H1 (cell line): ENCODE measurements around the gene RNF4. TPM values are rescaled to one million over a fixed set of nuclear protein-coding genes. Genes with fewer than 3 reads are reported as not detected.

ENCODE experiments used
- CTCF ChIA-PET: fragments of 300-600 bp; sonication (Branson Sonifier 250); formaldehyde crosslinking; loops from one replicate; lab custom pipeline; 2021; ENCODE audit not compliant: partially characterized antibody; lab: Charles Lee
- POLR2A ChIA-PET: fragments of 300-600 bp; sonication (Branson Sonifier 250); formaldehyde crosslinking; loops from one replicate; lab custom pipeline; 2021; ENCODE audit warnings: inconsistent platforms; ENCODE audit not compliant: partially characterized antibody; lab: Charles Lee
- DNase-seq, 2 experiments: peaks; one replicate each; pipeline versions ENCODE4 v3.0.0 to v3.0.0-alpha.2; 2010 to 2022; ENCODE audit warnings: low spot score in 2 of 2, low read depth in 1 of 2, mixed read lengths in 1 of 2
- FAIRE-seq: peaks from 2 replicates; lab custom pipeline; 2011; peaks lifted over from hg19 to GRCh38; lab: Jason Lieb, UNC
- H2AFZ ChIP-seq: 2 replicates; pipeline ENCODE4 v1.8.1; 2012; ENCODE audit warnings: low read length, inconsistent platforms
- H2AK5ac ChIP-seq: 2 replicates; pipeline ENCODE4 v1.6.1; 2013; ENCODE audit warnings: low read depth, low read length
- H2BK120ac ChIP-seq: replicated peaks from 2 replicates; pipeline ENCODE3; 2013; ENCODE audit warnings: low read depth, low read length, inconsistent platforms
- H2BK12ac ChIP-seq: 2 replicates; pipeline ENCODE4 v1.6.1; 2013; ENCODE audit warnings: low read depth, low read length
- H2BK15ac ChIP-seq: 2 replicates; pipeline ENCODE4 v1.6.1; 2013; ENCODE audit warnings: low read length
- H2BK20ac ChIP-seq: 2 replicates; pipeline ENCODE4 v1.6.1; 2013; ENCODE audit warnings: low read length
- H2BK5ac ChIP-seq: 2 replicates; pipeline ENCODE4 v1.6.1; 2013; ENCODE audit warnings: low read depth, low read length
- H3K14ac ChIP-seq: 2 replicates; pipeline ENCODE4 v1.6.1; 2013; ENCODE audit warnings: inconsistent platforms; ENCODE audit not compliant: insufficient read length
- H3K18ac ChIP-seq: 2 replicates; pipeline ENCODE4 v1.6.1; 2013; ENCODE audit warnings: low read length; ENCODE audit errors: extremely low read depth
- H3K23ac ChIP-seq: 2 replicates; pipeline ENCODE4 v1.6.1; 2013; ENCODE audit warnings: inconsistent platforms; ENCODE audit not compliant: insufficient read length
- H3K23me2 ChIP-seq: 2 replicates; pipeline ENCODE4 v1.6.1; 2013; ENCODE audit warnings: low read depth, low read length
- H3K27ac ChIP-seq: 2 replicates; pipeline ENCODE4 v1.6.1; 2011; ENCODE audit warnings: low read depth, low read length, inconsistent platforms
- H3K27me3 ChIP-seq, 4 experiments: replicated peaks in 1 of 4; 1 replicate in 1 of 4; 2 replicates in 3 of 4; pipeline versions ENCODE4 v1.6.1 to v1.8.1; 2011 to 2013; ENCODE audit warnings: low read length in 3 of 4, mild to moderate bottlenecking in 3 of 4, inconsistent platforms in 2 of 4, mixed read lengths in 2 of 4, moderate library complexity in 1 of 4; ENCODE audit not compliant: control insufficient read depth in 3 of 4, insufficient read depth in 3 of 4; ENCODE audit errors: extremely low read depth in 1 of 4
- H3K36me3 ChIP-seq, 4 experiments: 2 replicates each; pipeline versions ENCODE4 v1.6.1 to v1.8.1; 2011 to 2013; ENCODE audit warnings: mild to moderate bottlenecking in 4 of 4, low read length in 3 of 4, moderate library complexity in 2 of 4, control low read depth in 1 of 4, inconsistent platforms in 1 of 4; ENCODE audit not compliant: insufficient read depth in 4 of 4, control insufficient read depth in 2 of 4
- H3K4ac ChIP-seq: replicated peaks from 2 replicates; pipeline ENCODE3; 2013; ENCODE audit warnings: low read length, low read depth, mixed read lengths, inconsistent platforms; ENCODE audit not compliant: insufficient read length
- H3K4me1 ChIP-seq, 4 experiments: replicated peaks in 1 of 4; 1 replicate in 1 of 4; 2 replicates in 3 of 4; pipeline versions ENCODE4 v1.6.1 to v1.8.1; 2011 to 2013; ENCODE audit warnings: low read length in 3 of 4, inconsistent platforms in 2 of 4, mixed read lengths in 1 of 4; ENCODE audit not compliant: insufficient read depth in 4 of 4, control insufficient read depth in 3 of 4
- H3K4me2 ChIP-seq, 2 experiments: 2 replicates each; pipeline versions ENCODE4 v1.6.1 to v1.8.1; 2011 to 2013; ENCODE audit warnings: low read depth in 2 of 2, low read length in 2 of 2, control low read depth in 1 of 2, inconsistent platforms in 1 of 2, mild to moderate bottlenecking in 1 of 2; ENCODE audit not compliant: insufficient read depth in 1 of 2
- H3K4me3 ChIP-seq, 4 experiments: fragments of 200-600, 300-600 bp in 1 of 4; sonication (generic), shearing (Covaris generic), sonication (Bioruptor Twin) in 1 of 4; 2 replicates each; pipeline versions ENCODE4 v1.5.1 to v1.8.1; 2011 to 2016; ENCODE audit warnings: low read length in 4 of 4, low read depth in 3 of 4, control low read depth in 2 of 4, inconsistent platforms in 2 of 4, mild to moderate bottlenecking in 2 of 4, mixed read lengths in 1 of 4, moderate library complexity in 1 of 4; ENCODE audit not compliant: insufficient read depth in 2 of 4; ENCODE audit errors: extremely low read depth in 1 of 4
- H3K56ac ChIP-seq: replicated peaks from 2 replicates; pipeline ENCODE3; 2013; ENCODE audit warnings: low read depth, mild to moderate bottlenecking, mixed read lengths, low read length, inconsistent platforms; ENCODE audit not compliant: insufficient read length
- H3K79me1 ChIP-seq: 2 replicates; pipeline ENCODE4 v1.6.1; 2013; ENCODE audit warnings: low read depth, low read length, control low read depth
- H3K79me2 ChIP-seq, 2 experiments: 2 replicates each; pipeline versions ENCODE4 v1.6.1 to v1.8.1; 2012 to 2013; ENCODE audit warnings: low read length in 2 of 2, mild to moderate bottlenecking in 2 of 2, inconsistent platforms in 1 of 2; ENCODE audit not compliant: insufficient read depth in 2 of 2, control insufficient read depth in 1 of 2
- H3K9ac ChIP-seq, 4 experiments: replicated peaks in 1 of 4; 1 replicate in 1 of 4; 2 replicates in 3 of 4; pipeline versions ENCODE4 v1.6.1 to v1.8.1; 2011 to 2013; ENCODE audit warnings: low read depth in 3 of 4, low read length in 3 of 4, control low read depth in 2 of 4, mild to moderate bottlenecking in 2 of 4, moderate library complexity in 2 of 4, inconsistent platforms in 1 of 4; ENCODE audit errors: extremely low read depth in 1 of 4
- H3K9me3 ChIP-seq, 2 experiments: 2 replicates each; pipeline versions ENCODE4 v1.6.1 to v1.8.1; 2012 to 2013; ENCODE audit warnings: mild to moderate bottlenecking in 2 of 2, moderate library complexity in 2 of 2, control low read depth in 1 of 2, inconsistent platforms in 1 of 2, low read depth in 1 of 2, low read length in 1 of 2, mixed read lengths in 1 of 2; ENCODE audit not compliant: insufficient read depth in 2 of 2
- H4K20me1 ChIP-seq, 2 experiments: replicated peaks in 1 of 2; 2 replicates each; pipeline versions ENCODE3 to v1.8.1; 2011 to 2013; ENCODE audit warnings: inconsistent platforms in 2 of 2, low read length in 2 of 2, mild to moderate bottlenecking in 1 of 2; ENCODE audit not compliant: insufficient read depth in 2 of 2, control insufficient read depth in 1 of 2
- H4K5ac ChIP-seq: 2 replicates; pipeline ENCODE4 v1.6.1; 2013; ENCODE audit warnings: low read length, low read depth, mixed read lengths, inconsistent platforms; ENCODE audit not compliant: insufficient read length
- H4K8ac ChIP-seq: 2 replicates; pipeline ENCODE4 v1.8.0; 2013; ENCODE audit warnings: mild to moderate bottlenecking, moderate library complexity, low read length, inconsistent platforms; ENCODE audit not compliant: insufficient read depth; ENCODE audit errors: extremely low read depth
- H4K91ac ChIP-seq: replicated peaks from 2 replicates; pipeline ENCODE3; 2013; ENCODE audit warnings: low read length, mixed read lengths, inconsistent platforms; ENCODE audit not compliant: insufficient read length
- E2F6 ChIP-seq: IDR thresholded peaks from 2 replicates; pipeline ENCODE4 v1.6.1; 2012; ENCODE audit warnings: inconsistent platforms
- GABPA ChIP-seq: IDR thresholded peaks from 2 replicates; pipeline ENCODE4 v1.6.1; 2011; ENCODE audit warnings: mild to moderate bottlenecking, low read length, moderate library complexity, borderline replicate concordance; ENCODE audit not compliant: insufficient read depth
- JUND ChIP-seq: IDR thresholded peaks from 2 replicates; pipeline ENCODE4 v1.6.1; 2011; ENCODE audit warnings: mild to moderate bottlenecking, improper control_type of control experiment, low read length
- KDM1A ChIP-seq: fragments of 200-600, 300-600 bp; sonication (generic); IDR thresholded peaks from 2 replicates; pipeline ENCODE4 v1.7.1; 2016; ENCODE audit warnings: mild to moderate bottlenecking, low read length, borderline replicate concordance
- KDM4A ChIP-seq: IDR thresholded peaks from one replicate; pipeline ENCODE4 v1.7.1; 2012; ENCODE audit warnings: low read depth, mild to moderate bottlenecking, moderate library complexity, low read length, inconsistent platforms; ENCODE audit not compliant: severe bottlenecking
- MAX ChIP-seq: IDR thresholded peaks from 2 replicates; pipeline ENCODE4 v1.6.1; 2012; ENCODE audit warnings: inconsistent platforms
- PHF8 ChIP-seq: fragments of 200-600 bp; sonication (generic); conservative IDR thresholded peaks from 2 replicates; pipeline ENCODE4 v1.7.1; 2012; ENCODE audit warnings: low read depth, mild to moderate bottlenecking, inconsistent platforms, low read length, moderate library complexity
- POU5F1 ChIP-seq: IDR thresholded peaks from 2 replicates; pipeline ENCODE4 v1.6.1; 2011; ENCODE audit warnings: low read depth, mild to moderate bottlenecking, low read length, moderate library complexity
- SRF ChIP-seq: IDR thresholded peaks from 2 replicates; pipeline ENCODE4 v1.6.1; 2011; ENCODE audit warnings: mild to moderate bottlenecking, low read depth, low read length, moderate library complexity
- TAF1 ChIP-seq: IDR thresholded peaks from 2 replicates; pipeline ENCODE4 v1.6.1; 2011; ENCODE audit warnings: mild to moderate bottlenecking, low read depth, low read length
- WGBS, 2 experiments: shearing (Covaris generic) in 1 of 2; methylation state at CpG; one replicate each; pipeline versions ENCODE4 v1.1.6 to v1.1.7; 2013 to 2015; ENCODE audit warnings: low lambda C conversion rate in 2 of 2, mixed read lengths in 2 of 2, inconsistent platforms in 1 of 2, low coverage in 1 of 2, missing lambda C conversion rate in 1 of 2; ENCODE audit not compliant: insufficient replicate concordance in 2 of 2, insufficient coverage in 1 of 2, insufficient read length in 1 of 2; ENCODE audit errors: extremely low coverage in 1 of 2, missing lambda C conversion rate in 1 of 2; 5-methylcytosine and 5-hydroxymethylcytosine counted together
- polyA plus RNA-seq, 7 experiments: library from polyadenylated mRNA; depleted of rRNA in 3 of 7; stranded (reverse) in 5 of 7; unstranded in 2 of 7; fragments of >200 nt in 5 of 7; fragments of 200-250 nt in 2 of 7; gene quantifications; 1 replicate in 5 of 7; 2 replicates in 1 of 7; 4 replicates in 1 of 7; pipeline versions ENCODE4 v1.2.1 to v1.2.3, GENCODE V29; 2011 to 2013; ENCODE audit warnings: missing spikeins in 2 of 7, mixed read lengths in 2 of 7
- total RNA-seq: library from RNA; stranded (reverse); fragmentation: NEBNext Ultra II Directional; extraction: Animal tissue kit (Norgen Biotek cat#: 25700); gene quantifications from 2 replicates; pipeline ENCODE4 v1.2.1, GENCODE V29; 2021

The RNF4 gene
- total and polyA plus RNA-seq, 2 of the 8 experiments (the other 6 are each of a cell fraction or from before 2014, with no cell fraction given), result 68.2 to 78.9 TPM

- Histone ChIP-seq H2BK120ac (no peak overlapping the region), H3K9ac (peak overlapping the region in 3 of 4 experiments; percentile 45 to 66 (median 51); a peak in 5 of 7 replicates), H3K27me3 (peaks cover 0 to 20% (median 13%) of the 10 kb centered on the region in 4 experiments; a peak in 5 of 7 replicates), H3K14ac (no peak overlapping the region), H2BK12ac (no peak overlapping the region), H3K4me1 (peaks cover 0 to 9% (median 7%) of the 10 kb centered on the region in 4 experiments; a peak in 6 of 7 replicates), H4K5ac (no peak overlapping the region), H3K56ac (no peak overlapping the region), H3K4me3 (peak overlapping the region; percentile 34 to 64 (median 37)), H2AFZ (no peak overlapping the region), H3K9me3 (no peaks in the 10 kb centered on the region), H3K79me1 (no peaks in the 10 kb centered on the region; the same call in 1 of the 2 replicates), H2AK5ac (no peak overlapping the region), H3K4ac (no peak overlapping the region), H3K23ac (no peak overlapping the region), H2BK15ac (no peak overlapping the region), H2BK20ac (no peak overlapping the region), H3K79me2 (peaks cover 0 to 4% of the 10 kb centered on the region in 2 experiments; a peak in 1 of 4 replicates), H3K36me3 (no peaks in the 10 kb centered on the region), H2BK5ac (no peak overlapping the region), H4K91ac (no peak overlapping the region), H3K23me2 (peaks cover 3% of the 10 kb centered on the region; the same call in 1 of the 2 replicates), H3K4me2 (peak overlapping the region; percentile 61 to 81), H3K27ac (no peak overlapping the region), H4K8ac (peak overlapping the region; percentile 81), H3K18ac (peak overlapping the region; percentile 90), H4K20me1 (peaks cover 0 to 4% of the 10 kb centered on the region in 2 experiments)
- POLR2A ChIA-PET, result interaction anchor here (0.9 kb wide), 1 partner anchor 81 kb away, joined by 3 read pairs; no protein-coding TSS in a partner anchor
- FAIRE-seq (no peak), DNase-seq (peak in 1 of 2 experiments; percentile 81)
- CTCF ChIA-PET, result interaction anchor here (1.5 to 5.7 kb wide), 2 partner anchors 19 to 245 kb away, joined by 4 to 39 read pairs; no protein-coding TSS in a partner anchor
- 2% methylated on average over 29 of the region's 99 CpGs; no CpG with 5 or more reads in 1 of the 2 experiments for WGBS, 2 experiments
- TF ChIP-seq POU5F1 (no peak), PHF8 (peak; percentile 31; the same call in 1 of the 2 replicates), MAX (peak; percentile 97), JUND (no peak), GABPA (peak; percentile 71; the same call in 1 of the 2 replicates), TAF1 (peak; percentile 59; the same call in 1 of the 2 replicates), KDM1A (no peak), KDM4A (peak; percentile 68), E2F6 (peak; percentile 92), SRF (0 out of 2 replicates have a peak, but pooled peaks have one; percentile 13)
These were observed 6.5 kb upstream of the RNF4 start for GRCh38 chr4:2462218-2462991.
